Coronary artery (tissue), 2 donors: Measurements from ENCODE around the gene SAMD11.

Experiments
- DNase-seq: peaks from one replicate; pipeline ENCODE4 v3.0.0-alpha.2; 2017; ENCODE audit warnings: low spot score
- H3K27ac ChIP-seq, 2 donors: fragments of 200-600 bp; sonication (generic); one replicate each; pipeline ENCODE4 v1.5.1; 2016 to 2019
- H3K4me3 ChIP-seq: fragments of 200-600 bp; sonication (generic); 2 replicates; pipeline ENCODE4 v1.5.1; 2016; ENCODE audit warnings: mild to moderate bottlenecking, moderate library complexity
- CTCF ChIP-seq: fragments of 200-600 bp; sonication (generic); IDR thresholded peaks from one replicate; pipeline ENCODE4 v1.5.1; 2019; ENCODE audit warnings: antibody characterized with exemption

SAMD11 gene

GRCh38 chr1:917076-917459, 6.7 kb upstream of the SAMD11 start:
- no peak for TF ChIP-seq CTCF
- H3K27ac ChIP-seq, result no peak overlapping the region
- no peak overlapping the region for H3K4me3 ChIP-seq
- no peak for DNase-seq

GRCh38 chr1:917466-918091, 6.1 kb upstream of the SAMD11 start:
- DNase-seq, result no peak

GRCh38 chr1:918353-918752, 5.4 kb upstream of the SAMD11 start:
- no peak overlapping the region for H3K4me3 ChIP-seq
- H3K27ac ChIP-seq, result no peak overlapping the region
- DNase-seq, result no peak
- TF ChIP-seq CTCF, result no peak

More at GRCh38 chr1:917466-918091, 6.1 kb upstream of the SAMD11 start:
- Histone ChIP-seq H3K4me3 (no peak overlapping the region), H3K27ac (no peak overlapping the region)
- TF ChIP-seq CTCF, result no peak

- DNase-seq, result no peak
Observed at GRCh38 chr1:918843-919242, 4.9 kb upstream of the SAMD11 start.

GRCh38 chr1:919271-919872, 4.4 kb upstream of the SAMD11 start:
- H3K27ac ChIP-seq, result no peak overlapping the region
- no peak for DNase-seq
- no peak for TF ChIP-seq CTCF
- H3K4me3 ChIP-seq, result no peak overlapping the region

More at GRCh38 chr1:918843-919242, 4.9 kb upstream of the SAMD11 start:
- TF ChIP-seq CTCF, result no peak
- Histone ChIP-seq H3K27ac (no peak overlapping the region), H3K4me3 (no peak overlapping the region)

GRCh38 chr1:920010-920409, 3.7 kb upstream of the SAMD11 start:
- no peak for DNase-seq
- no peak for TF ChIP-seq CTCF
- Histone ChIP-seq H3K4me3 (no peak overlapping the region), H3K27ac (no peak overlapping the region)

- DNase-seq, result no peak
- Histone ChIP-seq H3K27ac (no peak overlapping the region), H3K4me3 (peak overlapping the region; percentile 35)
- no peak for TF ChIP-seq CTCF
Observed at GRCh38 chr1:920521-920920, 3.2 kb upstream of the SAMD11 start.
